K562 (cell line): ENCODE data around the gene SDE2. TPM values are rescaled to one million over a fixed set of nuclear protein-coding genes. Genes with fewer than 3 reads are reported as not detected.

Experiments used
- CHD1 ChIP-seq: fragments of 200-600 bp; sonication (generic); IDR thresholded peaks from one replicate; pipeline ENCODE4 v1.6.1; 2012; ENCODE audit warnings: mild to moderate bottlenecking, moderate library complexity, low read length, inconsistent platforms
- FIP1L1 ChIP-seq: fragments of 200-400 bp; formaldehyde crosslinking; IDR thresholded peaks from 2 replicates; pipeline ENCODE4 v1.6.1; 2018; ENCODE audit warnings: mild to moderate bottlenecking, low read depth, low read length; ENCODE audit not compliant: poor library complexity, severe bottlenecking
- HDAC1 ChIP-seq, 2 experiments: fragments of 450-650 bp; IDR thresholded peaks; 2 replicates each; pipeline ENCODE4 v1.6.1; 2016 to 2017; ENCODE audit warnings: inconsistent platforms in 1 of 2, mild to moderate bottlenecking in 1 of 2, moderate library complexity in 1 of 2
- HNRNPLL ChIP-seq: fragments of 200-400 bp; formaldehyde crosslinking; IDR thresholded peaks from 2 replicates; pipeline ENCODE4 v1.6.1; 2017; ENCODE audit warnings: low read length, low read depth, mild to moderate bottlenecking; ENCODE audit not compliant: poor library complexity, severe bottlenecking
- KLF1 ChIP-seq: fragments of 450-650 bp; IDR thresholded peaks from 2 replicates; pipeline ENCODE4 v1.6.1; 2016; ENCODE audit warnings: missing genetic modification characterization, missing compliant biosample characterization
- MAFK ChIP-seq: IDR thresholded peaks from 2 replicates; pipeline ENCODE4 v1.6.1; 2011; ENCODE audit warnings: low read length, improper control_type of control experiment
- MTA2 ChIP-seq: fragments of 450-650 bp; IDR thresholded peaks from 2 replicates; pipeline ENCODE4 v1.6.1; 2016; ENCODE audit warnings: low read depth
- MXI1 ChIP-seq: IDR thresholded peaks from 2 replicates; pipeline ENCODE4 v1.6.1; 2011; ENCODE audit warnings: low read depth, mild to moderate bottlenecking, improper control_type of control experiment, low read length
- NR4A1 ChIP-seq, 2 experiments: fragments of 250-450 bp in 1 of 2; fragments of 450-650 bp in 1 of 2; sonication (Bioruptor Pico) in 1 of 2; IDR thresholded peaks; 2 replicates each; pipeline versions ENCODE4 v1.4.0 to v1.6.1; 2016 to 2020; ENCODE audit warnings: mild to moderate bottlenecking in 2 of 2, missing compliant biosample characterization in 1 of 2, missing genetic modification characterization in 1 of 2, moderate library complexity in 1 of 2
- SMAD1 ChIP-seq: fragments of 150-350 bp; IDR thresholded peaks from 2 replicates; pipeline ENCODE4 v1.6.1; 2014; ENCODE audit warnings: low read length, low read depth; ENCODE audit not compliant: partially characterized antibody
- TBL1XR1 ChIP-seq, 2 experiments: IDR thresholded peaks; 2 replicates each; pipeline ENCODE4 v1.6.1; 2012; ENCODE audit warnings: improper control_type of control experiment in 2 of 2, low read length in 2 of 2, mild to moderate bottlenecking in 1 of 2
- TCF3 ChIP-seq: sonication (generic); formaldehyde crosslinking; IDR thresholded peaks from 2 replicates; pipeline ENCODE4 v1.4.0; 2020; ENCODE audit warnings: mild to moderate bottlenecking, missing genetic modification reagents
- ZBED1 ChIP-seq: IDR thresholded peaks from 2 replicates; pipeline ENCODE4 v1.6.1; 2014
- ZNF316 ChIP-seq: fragments of 450-650 bp; IDR thresholded peaks from 2 replicates; pipeline ENCODE4 v1.6.1; 2016
- polyA plus RNA-seq, 8 experiments: library from polyadenylated mRNA; depleted of rRNA in 4 of 8; stranded (reverse) in 5 of 8; unstranded in 3 of 8; fragments of >200 nt; fragmentation: Nextera tagmentation in 2 of 8; fragmentation: Illumina TruSeq in 1 of 8; extraction: Ambion mirVana in 2 of 8; extraction: Trizol in 1 of 8; gene quantifications; 2 replicates each; pipeline versions ENCODE4 v1.2.1 to v1.2.3, GENCODE V29; 2011 to 2014; ENCODE audit warnings: inconsistent platforms in 1 of 8, missing spikeins in 1 of 8
- total RNA-seq, 7 experiments: library from RNA; depleted of rRNA in 6 of 7; stranded (reverse); fragments of >200 nt in 6 of 7; fragmentation: Illumina TruSeq in 2 of 7; extraction: Trizol in 2 of 7; gene quantifications; 2 replicates each; pipeline versions ENCODE4 v1.2.1 to v1.2.3, GENCODE V29; 2011 to 2021; ENCODE audit warnings: low replicate concordance in 1 of 7
- TF ChIP-seq, protein P1 (sequence below): sonication (generic); formaldehyde crosslinking; IDR thresholded peaks from 2 replicates; pipeline ENCODE4 v1.8.0; 2023; ENCODE audit warnings: mild to moderate bottlenecking, missing genetic modification reagents
- TF ChIP-seq, protein P2 (sequence below): fragments of 200-400 bp; formaldehyde crosslinking; IDR thresholded peaks from 2 replicates; pipeline ENCODE4 v1.6.1; 2017; ENCODE audit warnings: mild to moderate bottlenecking, low read depth, low read length, moderate library complexity
- TF ChIP-seq, protein P3 (sequence below): fragments of 250-450 bp; sonication (Bioruptor Pico); IDR thresholded peaks from 2 replicates; pipeline ENCODE4 v1.8.0; 2021; ENCODE audit warnings: mild to moderate bottlenecking, moderate library complexity
- TF ChIP-seq, protein P4 (sequence below), 2 experiments: IDR thresholded peaks in 1 of 2; conservative IDR thresholded peaks in 1 of 2; 2 replicates each; pipeline ENCODE4 v1.6.1; 2016; ENCODE audit warnings: low read depth in 2 of 2, mild to moderate bottlenecking in 1 of 2, missing compliant biosample characterization in 1 of 2, missing genetic modification characterization in 1 of 2, moderate library complexity in 1 of 2

SDE2 gene
- total and polyA plus RNA-seq, 9 of the 15 experiments (the other 6 are each of a cell fraction or from before 2014, with no cell fraction given): 14.3 to 62.3 (median 46.0) TPM

DNA sequence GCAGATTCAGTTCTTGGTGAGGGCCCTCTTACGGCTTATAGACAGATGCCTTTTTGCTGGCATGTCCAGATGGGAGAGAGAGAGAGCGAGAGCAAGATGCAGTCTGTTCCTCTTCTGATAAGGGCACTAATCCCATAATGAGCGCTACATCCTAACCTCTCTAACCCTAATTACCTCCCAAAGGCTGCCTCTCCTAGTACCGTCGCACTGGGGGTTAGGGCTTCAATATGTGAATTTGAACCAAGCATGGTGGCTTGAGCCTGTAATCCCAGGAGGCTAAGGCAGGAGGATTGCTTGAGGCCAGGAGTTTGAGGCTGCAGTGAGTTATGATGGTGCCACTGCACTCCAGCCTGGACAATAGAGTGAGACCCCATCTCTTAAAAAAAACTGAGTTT is 10.5 kb upstream of the SDE2 start (continued):
- TF ChIP-seq MAFK (no peak), SMAD1 (no peak), HNRNPLL (no peak), FIP1L1 (no peak), HDAC1 (IDR thresholded peaks at IDR 0.05) (peak in 1 of 2 experiments; percentile 72; a peak in 2 of 4 replicates), MTA2 (peak; percentile 86), TCF3 (peak; percentile 96), ZNF316 (no peak), NR4A1 (CRISPR knock-in tag; IDR thresholded peaks at IDR 0.05) (no peak), NR4A1 (tag; IDR thresholded peaks at IDR 0.05) (no peak), KLF1 (tag) (no peak), MXI1 (no peak), TBL1XR1 (IDR thresholded peaks at IDR 0.05; ENCODE audit: low read length in 2 of 2) (peak; percentile 55 to 62; a peak in 2 of 4 replicates), CHD1 (no peak), ZBED1 (0 out of 2 replicates have a peak, but pooled peaks have one; percentile 24)
- TF ChIP-seq, protein P1, sequence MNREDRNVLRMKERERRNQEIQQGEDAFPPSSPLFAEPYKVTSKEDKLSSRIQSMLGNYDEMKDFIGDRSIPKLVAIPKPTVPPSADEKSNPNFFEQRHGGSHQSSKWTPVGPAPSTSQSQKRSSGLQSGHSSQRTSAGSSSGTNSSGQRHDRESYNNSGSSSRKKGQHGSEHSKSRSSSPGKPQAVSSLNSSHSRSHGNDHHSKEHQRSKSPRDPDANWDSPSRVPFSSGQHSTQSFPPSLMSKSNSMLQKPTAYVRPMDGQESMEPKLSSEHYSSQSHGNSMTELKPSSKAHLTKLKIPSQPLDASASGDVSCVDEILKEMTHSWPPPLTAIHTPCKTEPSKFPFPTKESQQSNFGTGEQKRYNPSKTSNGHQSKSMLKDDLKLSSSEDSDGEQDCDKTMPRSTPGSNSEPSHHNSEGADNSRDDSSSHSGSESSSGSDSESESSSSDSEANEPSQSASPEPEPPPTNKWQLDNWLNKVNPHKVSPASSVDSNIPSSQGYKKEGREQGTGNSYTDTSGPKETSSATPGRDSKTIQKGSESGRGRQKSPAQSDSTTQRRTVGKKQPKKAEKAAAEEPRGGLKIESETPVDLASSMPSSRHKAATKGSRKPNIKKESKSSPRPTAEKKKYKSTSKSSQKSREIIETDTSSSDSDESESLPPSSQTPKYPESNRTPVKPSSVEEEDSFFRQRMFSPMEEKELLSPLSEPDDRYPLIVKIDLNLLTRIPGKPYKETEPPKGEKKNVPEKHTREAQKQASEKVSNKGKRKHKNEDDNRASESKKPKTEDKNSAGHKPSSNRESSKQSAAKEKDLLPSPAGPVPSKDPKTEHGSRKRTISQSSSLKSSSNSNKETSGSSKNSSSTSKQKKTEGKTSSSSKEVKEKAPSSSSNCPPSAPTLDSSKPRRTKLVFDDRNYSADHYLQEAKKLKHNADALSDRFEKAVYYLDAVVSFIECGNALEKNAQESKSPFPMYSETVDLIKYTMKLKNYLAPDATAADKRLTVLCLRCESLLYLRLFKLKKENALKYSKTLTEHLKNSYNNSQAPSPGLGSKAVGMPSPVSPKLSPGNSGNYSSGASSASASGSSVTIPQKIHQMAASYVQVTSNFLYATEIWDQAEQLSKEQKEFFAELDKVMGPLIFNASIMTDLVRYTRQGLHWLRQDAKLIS (CRISPR knock-in tag): no peak
- TF ChIP-seq, protein P2, sequence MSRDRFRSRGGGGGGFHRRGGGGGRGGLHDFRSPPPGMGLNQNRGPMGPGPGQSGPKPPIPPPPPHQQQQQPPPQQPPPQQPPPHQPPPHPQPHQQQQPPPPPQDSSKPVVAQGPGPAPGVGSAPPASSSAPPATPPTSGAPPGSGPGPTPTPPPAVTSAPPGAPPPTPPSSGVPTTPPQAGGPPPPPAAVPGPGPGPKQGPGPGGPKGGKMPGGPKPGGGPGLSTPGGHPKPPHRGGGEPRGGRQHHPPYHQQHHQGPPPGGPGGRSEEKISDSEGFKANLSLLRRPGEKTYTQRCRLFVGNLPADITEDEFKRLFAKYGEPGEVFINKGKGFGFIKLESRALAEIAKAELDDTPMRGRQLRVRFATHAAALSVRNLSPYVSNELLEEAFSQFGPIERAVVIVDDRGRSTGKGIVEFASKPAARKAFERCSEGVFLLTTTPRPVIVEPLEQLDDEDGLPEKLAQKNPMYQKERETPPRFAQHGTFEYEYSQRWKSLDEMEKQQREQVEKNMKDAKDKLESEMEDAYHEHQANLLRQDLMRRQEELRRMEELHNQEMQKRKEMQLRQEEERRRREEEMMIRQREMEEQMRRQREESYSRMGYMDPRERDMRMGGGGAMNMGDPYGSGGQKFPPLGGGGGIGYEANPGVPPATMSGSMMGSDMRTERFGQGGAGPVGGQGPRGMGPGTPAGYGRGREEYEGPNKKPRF: no peak
- TF ChIP-seq, protein P3, sequence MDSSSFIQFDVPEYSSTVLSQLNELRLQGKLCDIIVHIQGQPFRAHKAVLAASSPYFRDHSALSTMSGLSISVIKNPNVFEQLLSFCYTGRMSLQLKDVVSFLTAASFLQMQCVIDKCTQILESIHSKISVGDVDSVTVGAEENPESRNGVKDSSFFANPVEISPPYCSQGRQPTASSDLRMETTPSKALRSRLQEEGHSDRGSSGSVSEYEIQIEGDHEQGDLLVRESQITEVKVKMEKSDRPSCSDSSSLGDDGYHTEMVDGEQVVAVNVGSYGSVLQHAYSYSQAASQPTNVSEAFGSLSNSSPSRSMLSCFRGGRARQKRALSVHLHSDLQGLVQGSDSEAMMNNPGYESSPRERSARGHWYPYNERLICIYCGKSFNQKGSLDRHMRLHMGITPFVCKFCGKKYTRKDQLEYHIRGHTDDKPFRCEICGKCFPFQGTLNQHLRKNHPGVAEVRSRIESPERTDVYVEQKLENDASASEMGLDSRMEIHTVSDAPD (CRISPR knock-in tag): no peak
- TF ChIP-seq, protein P4, sequence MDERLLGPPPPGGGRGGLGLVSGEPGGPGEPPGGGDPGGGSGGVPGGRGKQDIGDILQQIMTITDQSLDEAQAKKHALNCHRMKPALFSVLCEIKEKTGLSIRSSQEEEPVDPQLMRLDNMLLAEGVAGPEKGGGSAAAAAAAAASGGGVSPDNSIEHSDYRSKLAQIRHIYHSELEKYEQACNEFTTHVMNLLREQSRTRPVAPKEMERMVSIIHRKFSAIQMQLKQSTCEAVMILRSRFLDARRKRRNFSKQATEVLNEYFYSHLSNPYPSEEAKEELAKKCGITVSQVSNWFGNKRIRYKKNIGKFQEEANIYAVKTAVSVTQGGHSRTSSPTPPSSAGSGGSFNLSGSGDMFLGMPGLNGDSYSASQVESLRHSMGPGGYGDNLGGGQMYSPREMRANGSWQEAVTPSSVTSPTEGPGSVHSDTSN (CRISPR knock-in tag; IDR thresholded peaks at IDR 0.05; ENCODE audit: low read depth): no peak
- TF ChIP-seq, protein P4 (tag; conservative IDR thresholded peaks at IDR 0.05; ENCODE audit: low read depth): peak; percentile 36; the same call in 1 of the 2 replicates
